RWPE1 (cell line): ENCODE measurements around the gene TRIM50.

Source experiments
- CTCF ChIA-PET: fragments of 350-600 bp; sonication (Branson Sonifier 250); formaldehyde crosslinking; extraction: SDS; loops from one replicate; lab custom pipeline; 2021; lab: Yijun Ruan, JAX
- POLR2A ChIA-PET: fragments of 400-600 bp; formaldehyde crosslinking; extraction: SDS; loops from one replicate; lab custom pipeline; 2020; ENCODE audit warnings: antibody characterized with exemption; ENCODE audit not compliant: low non-redundant PET; lab: Yijun Ruan, JAX
- DNase-seq: peaks from one replicate; pipeline ENCODE4 v3.0.0; 2012; ENCODE audit warnings: low spot score
- H3K27ac ChIP-seq: fragments of 450-650 bp; 2 replicates; pipeline ENCODE4 v1.5.1; 2017
- CTCF ChIP-seq: fragments of 450-650 bp; conservative IDR thresholded peaks from 2 replicates; pipeline ENCODE4 v1.5.1; 2017; ENCODE audit warnings: low read depth, mild to moderate bottlenecking

The TRIM50 gene

GRCh38 chr7:73342645-73343044 is 14.8 kb upstream of the TRIM50 start:
- POLR2A ChIA-PET: interaction anchor here (0.6 kb wide), 1 partner anchor 20 kb away, joined by 7 read pairs; no protein-coding TSS in a partner anchor
- DNase-seq: peak; percentile 35
- peak; percentile 50 for TF ChIP-seq CTCF
- H3K27ac ChIP-seq: no peak overlapping the region
- CTCF ChIA-PET: interaction anchor here (0.6 to 1.4 kb wide), 7 partner anchors 10 to 392 kb away, joined by 3 to 9 read pairs (median 5); no protein-coding TSS in a partner anchor

- H3K27ac ChIP-seq: no peak overlapping the region
- CTCF ChIA-PET: interaction anchor here (0.6 to 1.4 kb wide), 4 partner anchors 9 to 45 kb away, joined by 3 to 9 read pairs (median 6); no protein-coding TSS in a partner anchor
- TF ChIP-seq CTCF: no peak
- peak; percentile 77 for DNase-seq
- POLR2A ChIA-PET: no interaction called here
Measured at GRCh38 chr7:73341877-73342276, 14.0 kb upstream of the TRIM50 start.

- no peak for DNase-seq
- no peak overlapping the region for H3K27ac ChIP-seq
- ChIA-PET POLR2A (interaction anchor here (0.7 kb wide), 1 partner anchor 10 kb away, joined by 8 read pairs; no protein-coding TSS in a partner anchor), CTCF (interaction anchor here (0.7 kb wide), 1 partner anchor 26 kb away, joined by 5 read pairs; no protein-coding TSS in a partner anchor)
- TF ChIP-seq CTCF: no peak
Measured at GRCh38 chr7:73340514-73340913, 12.6 kb upstream of the TRIM50 start.

GRCh38 chr7:73338321-73338720 is 10.4 kb upstream of the TRIM50 start:
- ChIA-PET POLR2A (no interaction called here), CTCF (no interaction called here)
- H3K27ac ChIP-seq: no peak overlapping the region
- TF ChIP-seq CTCF: no peak
- DNase-seq: no peak

GRCh38 chr7:73332447-73332846 is 4.6 kb upstream of the TRIM50 start:
- POLR2A ChIA-PET: no interaction called here
- CTCF ChIA-PET: interaction anchor here (0.6 to 0.7 kb wide), 2 partner anchors 10 to 53 kb away, joined by 3 read pairs; no protein-coding TSS in a partner anchor

GRCh38 chr7:73330772-73331171 is 2.9 kb upstream of the TRIM50 start:
- H3K27ac ChIP-seq: no peak overlapping the region
- TF ChIP-seq CTCF: no peak
- ChIA-PET CTCF (no interaction called here), POLR2A (interaction anchor here (0.6 kb wide), 1 partner anchor 10 kb away, joined by 8 read pairs; no protein-coding TSS in a partner anchor)
- DNase-seq: no peak

More at GRCh38 chr7:73332447-73332846, 4.6 kb upstream of the TRIM50 start:
- TF ChIP-seq CTCF: no peak
- DNase-seq: no peak
- H3K27ac ChIP-seq: no peak overlapping the region
